ENCODE data around the gene ETDA. TPM values are rescaled to one million over a fixed set of nuclear protein-coding genes. Genes with fewer than 3 reads are reported as not detected.

The ETDA gene
- total RNA-seq, 1 experiment from 2014 or later, result not detected

DNA sequence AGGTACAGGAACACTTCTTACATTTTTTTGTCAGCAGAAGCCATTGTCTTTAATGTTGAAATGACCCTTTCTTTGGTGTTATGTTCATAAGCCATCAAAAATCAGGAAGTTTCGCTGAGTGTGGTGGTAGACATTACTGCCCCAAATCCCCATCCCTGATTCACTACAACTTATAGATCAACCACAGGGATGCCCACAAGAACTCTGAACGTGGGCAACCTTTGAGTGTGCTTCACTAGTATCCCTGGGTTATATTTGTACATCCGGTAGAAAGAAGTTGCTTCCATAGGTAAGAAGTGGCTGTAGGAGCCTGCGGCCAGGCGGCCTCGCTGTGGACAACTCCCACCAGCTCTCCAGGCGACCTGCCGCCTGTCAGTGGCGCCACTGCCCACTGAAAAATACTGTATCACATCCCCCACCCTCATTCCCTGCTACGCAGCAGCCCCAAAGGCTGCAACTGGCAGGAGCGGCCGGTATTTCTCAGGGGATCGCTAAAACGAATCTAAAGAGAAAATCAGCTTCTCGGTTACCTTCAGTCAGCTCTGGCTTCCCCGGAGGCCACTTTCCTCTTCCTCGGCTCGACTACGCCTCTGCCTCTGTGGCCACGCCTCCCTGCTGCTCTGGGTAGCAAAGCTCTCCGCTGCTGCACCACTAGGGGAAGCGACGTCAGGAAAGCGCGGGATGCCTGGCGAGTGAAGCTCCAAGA lies 43.5 kb downstream of the ETDA start:
- Histone ChIP-seq H3K27me3 (ENCODE audit: insufficient read depth, low read length) (no peaks in the 10 kb centered on the region), H3K9me3 (ENCODE audit: control insufficient read depth in 1 of 2, insufficient read depth in 1 of 2, low read depth in 1 of 2, low read length in 2 of 2) (no peaks in the 10 kb centered on the region), H4K20me1 (ENCODE audit: insufficient read depth) (no peaks in the 10 kb centered on the region), H3K9ac (ENCODE audit: low read length) (no peak overlapping the region), H3K4me1 (ENCODE audit: control insufficient read depth in 1 of 2, insufficient read depth in 2 of 2, low read length in 2 of 2) (no peaks in the 10 kb centered on the region), H3K4me2 (ENCODE audit: low read length) (no peak overlapping the region), H2AFZ (ENCODE audit: low read depth, low read length, poor library complexity, severe bottlenecking) (no peak overlapping the region), H3K27ac (ENCODE audit: low read depth, low read length) (no peak overlapping the region), H3K4me3 (replicated peaks in 1 of 2; ENCODE audit: low read depth in 1 of 2, low read length in 2 of 2) (no peak overlapping the region), H3K79me2 (ENCODE audit: insufficient read depth, low read length) (no peaks in the 10 kb centered on the region), H3K9me2 (ENCODE audit: insufficient read depth) (no peaks in the 10 kb centered on the region), H3K36me3 (ENCODE audit: control insufficient read depth in 1 of 2, insufficient read depth in 2 of 2, low read length in 2 of 2) (no peaks in the 10 kb centered on the region)
- RAD21 ChIA-PET (ENCODE audit: low non-redundant PET in 1 of 2, low total read pairs in 2 of 2, uncharacterized antibody in 2 of 2, unreplicated experiment in 2 of 2), result no interaction called here
- no TSS peak for BruUV-seq (replicated peaks)
- no peak for ATAC-seq
- POLR2A ChIA-PET, result no interaction called here
- intact Hi-C loops (cut with micrococcal nuclease), result no loop called here
- CTCF ChIA-PET, result no interaction called here
- TF ChIP-seq CEBPB (IDR thresholded peaks at IDR 0.05; ENCODE audit: low read depth), result no peak
- TF ChIP-seq, protein P1, sequence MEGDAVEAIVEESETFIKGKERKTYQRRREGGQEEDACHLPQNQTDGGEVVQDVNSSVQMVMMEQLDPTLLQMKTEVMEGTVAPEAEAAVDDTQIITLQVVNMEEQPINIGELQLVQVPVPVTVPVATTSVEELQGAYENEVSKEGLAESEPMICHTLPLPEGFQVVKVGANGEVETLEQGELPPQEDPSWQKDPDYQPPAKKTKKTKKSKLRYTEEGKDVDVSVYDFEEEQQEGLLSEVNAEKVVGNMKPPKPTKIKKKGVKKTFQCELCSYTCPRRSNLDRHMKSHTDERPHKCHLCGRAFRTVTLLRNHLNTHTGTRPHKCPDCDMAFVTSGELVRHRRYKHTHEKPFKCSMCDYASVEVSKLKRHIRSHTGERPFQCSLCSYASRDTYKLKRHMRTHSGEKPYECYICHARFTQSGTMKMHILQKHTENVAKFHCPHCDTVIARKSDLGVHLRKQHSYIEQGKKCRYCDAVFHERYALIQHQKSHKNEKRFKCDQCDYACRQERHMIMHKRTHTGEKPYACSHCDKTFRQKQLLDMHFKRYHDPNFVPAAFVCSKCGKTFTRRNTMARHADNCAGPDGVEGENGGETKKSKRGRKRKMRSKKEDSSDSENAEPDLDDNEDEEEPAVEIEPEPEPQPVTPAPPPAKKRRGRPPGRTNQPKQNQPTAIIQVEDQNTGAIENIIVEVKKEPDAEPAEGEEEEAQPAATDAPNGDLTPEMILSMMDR (IDR thresholded peaks at IDR 0.05 in 2 of 3, conservative IDR thresholded peaks at IDR 0.05 in 1 of 3; ENCODE audit: borderline replicate concordance in 1 of 3, insufficient read depth in 1 of 3, low read depth in 2 of 3, low read length in 2 of 3), result no peak
- TF ChIP-seq POLR2A (IDR thresholded peaks at IDR 0.05; ENCODE audit: borderline replicate concordance, extremely low read depth, insufficient read depth, insufficient read length), result no peak
- TF ChIP-seq, protein P2, sequence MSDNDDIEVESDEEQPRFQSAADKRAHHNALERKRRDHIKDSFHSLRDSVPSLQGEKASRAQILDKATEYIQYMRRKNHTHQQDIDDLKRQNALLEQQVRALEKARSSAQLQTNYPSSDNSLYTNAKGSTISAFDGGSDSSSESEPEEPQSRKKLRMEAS (IDR thresholded peaks at IDR 0.05), result no peak
- TF ChIP-seq POLR2AphosphoS5 (IDR thresholded peaks at IDR 0.05; ENCODE audit: low read depth, low read length), result no peak
- no peak for TF ChIP-seq JUND (IDR thresholded peaks at IDR 0.05)
- TF ChIP-seq ZFX (IDR thresholded peaks at IDR 0.05), result no peak
- TF ChIP-seq RAD21 (IDR thresholded peaks at IDR 0.05; ENCODE audit: low read depth), result no peak
- no peak for TF ChIP-seq FOSL1 (IDR thresholded peaks at IDR 0.05; ENCODE audit: low read depth)
- TF ChIP-seq SP1 (IDR thresholded peaks at IDR 0.05; ENCODE audit: low read depth), result no peak
- no peak for TF ChIP-seq EZH2 (IDR thresholded peaks at IDR 0.05)
- no peak for TF ChIP-seq SRF (IDR thresholded peaks at IDR 0.05; ENCODE audit: low read depth)
- TF ChIP-seq YY1 (IDR thresholded peaks at IDR 0.05; ENCODE audit: extremely low read depth, insufficient replicate concordance, low read depth, low read length), result no peak
- no peak for TF ChIP-seq ELF1 (IDR thresholded peaks at IDR 0.05; ENCODE audit: borderline replicate concordance, low read depth)
- TF ChIP-seq ZBTB33 (IDR thresholded peaks at IDR 0.05; ENCODE audit: extremely low read depth, insufficient replicate concordance, low read length), result no peak
- no peak for TF ChIP-seq TCF7L2 (IDR thresholded peaks at IDR 0.05; ENCODE audit: borderline replicate concordance, extremely low read depth, insufficient read depth, insufficient read length)
- TF ChIP-seq, protein P3, sequence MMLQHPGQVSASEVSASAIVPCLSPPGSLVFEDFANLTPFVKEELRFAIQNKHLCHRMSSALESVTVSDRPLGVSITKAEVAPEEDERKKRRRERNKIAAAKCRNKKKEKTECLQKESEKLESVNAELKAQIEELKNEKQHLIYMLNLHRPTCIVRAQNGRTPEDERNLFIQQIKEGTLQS (IDR thresholded peaks at IDR 0.05), result no peak
- TF ChIP-seq ZNF274 (IDR thresholded peaks at IDR 0.05; ENCODE audit: low read depth, low read length), result no peak
- TF ChIP-seq EZH2phosphoT487 (IDR thresholded peaks at IDR 0.05; ENCODE audit: borderline replicate concordance), result no peak
- no peak for DNase-seq (ENCODE audit: low read depth, low spot score)
